Neural progenitor cell (in vitro differentiated cells): Measurements from ENCODE around the gene PAPLN. TPM values are rescaled to one million over a fixed set of nuclear protein-coding genes. Genes with fewer than 3 reads are reported as not detected.

Experiments used
- DNase-seq: peaks from one replicate; pipeline ENCODE4 v3.0.0-alpha.2; 2016; ENCODE audit warnings: low spot score
- H2AFZ ChIP-seq: fragments of 200-600 bp; sonication (generic); replicated peaks from 2 replicates; pipeline ENCODE4 v1.6.1; 2016; ENCODE audit warnings: antibody characterized with exemption
- H3F3A ChIP-seq: fragments of 200-600 bp; sonication (generic); 2 replicates; pipeline ENCODE4 v1.6.1; 2016; ENCODE audit warnings: antibody characterized with exemption, low read depth
- H3K27ac ChIP-seq: fragments of 200-600 bp; sonication (generic); 2 replicates; pipeline ENCODE4 v1.5.1; 2016; ENCODE audit warnings: mild to moderate bottlenecking
- H3K27me3 ChIP-seq: fragments of 200-600 bp; sonication (generic); 2 replicates; pipeline ENCODE4 v1.6.1; 2016; ENCODE audit warnings: mild to moderate bottlenecking, moderate library complexity
- H3K36me3 ChIP-seq: fragments of 200-600 bp; sonication (generic); 2 replicates; pipeline ENCODE4 v1.5.1; 2016
- H3K4me1 ChIP-seq: fragments of 200-600 bp; sonication (generic); 2 replicates; pipeline ENCODE4 v1.6.1; 2016; ENCODE audit warnings: mixed run types
- H3K4me2 ChIP-seq: fragments of 200-600 bp; sonication (generic); 2 replicates; pipeline ENCODE4 v1.6.1; 2016
- H3K4me3 ChIP-seq: fragments of 200-600 bp; sonication (generic); 2 replicates; pipeline ENCODE4 v1.5.1; 2016
- H3K79me2 ChIP-seq: fragments of 200-600 bp; sonication (generic); 2 replicates; pipeline ENCODE4 v1.6.1; 2016; ENCODE audit warnings: low read depth
- H3K9ac ChIP-seq: fragments of 200-600 bp; sonication (generic); 2 replicates; pipeline ENCODE4 v1.6.1; 2016
- H3K9me3 ChIP-seq: fragments of 200-600 bp; sonication (generic); 2 replicates; pipeline ENCODE4 v1.5.1; 2016; ENCODE audit warnings: low read depth
- H4K20me1 ChIP-seq: fragments of 200-600 bp; sonication (generic); 2 replicates; pipeline ENCODE4 v1.6.1; 2016; ENCODE audit warnings: low read depth
- H3K27ac Mint-ChIP-seq: 3 replicates; pipeline ENCODE4 v1.8.0; 2021; ENCODE audit warnings: mixed read lengths
- H3K27me3 Mint-ChIP-seq: 2 replicates; pipeline ENCODE4 v1.8.0; 2022; ENCODE audit warnings: low read depth, mild to moderate bottlenecking, inconsistent platforms, moderate library complexity, mixed read lengths; ENCODE audit not compliant: insufficient read depth
- H3K36me3 Mint-ChIP-seq: 3 replicates; pipeline ENCODE4 v1.8.0; 2021; ENCODE audit warnings: mixed read lengths
- H3K4me1 Mint-ChIP-seq: 3 replicates; pipeline ENCODE4 v1.8.0; 2021; ENCODE audit warnings: mixed read lengths
- H3K4me3 Mint-ChIP-seq: 3 replicates; pipeline ENCODE4 v1.8.0; 2021; ENCODE audit warnings: mild to moderate bottlenecking, moderate library complexity, mixed read lengths
- H3K9me3 Mint-ChIP-seq: 3 replicates; pipeline ENCODE4 v1.8.0; 2020; ENCODE audit warnings: mixed read lengths
- CTCF ChIP-seq: fragments of 200-600 bp; sonication (generic); IDR thresholded peaks from 2 replicates; pipeline ENCODE4 v1.5.1; 2017; ENCODE audit warnings: antibody characterized with exemption, mild to moderate bottlenecking
- EZH2 ChIP-seq: fragments of 200-600 bp; sonication (generic); IDR thresholded peaks from 2 replicates; pipeline ENCODE4 v1.6.1; 2017; ENCODE audit warnings: antibody characterized with exemption, mild to moderate bottlenecking, moderate library complexity
- EZH2phosphoT487 ChIP-seq: fragments of 200-600 bp; sonication (generic); IDR thresholded peaks from 2 replicates; pipeline ENCODE4 v1.6.1; 2017; ENCODE audit warnings: antibody characterized with exemption
- total RNA-seq: library from RNA; depleted of rRNA; stranded (reverse); fragments of >200 nt; gene quantifications from 2 replicates; pipeline ENCODE4 v1.2.3, GENCODE V29; 2015; ENCODE audit warnings: low replicate concordance

The PAPLN gene
- total RNA-seq, 1 donor from 2014 or later = 17.3 TPM

DNA sequence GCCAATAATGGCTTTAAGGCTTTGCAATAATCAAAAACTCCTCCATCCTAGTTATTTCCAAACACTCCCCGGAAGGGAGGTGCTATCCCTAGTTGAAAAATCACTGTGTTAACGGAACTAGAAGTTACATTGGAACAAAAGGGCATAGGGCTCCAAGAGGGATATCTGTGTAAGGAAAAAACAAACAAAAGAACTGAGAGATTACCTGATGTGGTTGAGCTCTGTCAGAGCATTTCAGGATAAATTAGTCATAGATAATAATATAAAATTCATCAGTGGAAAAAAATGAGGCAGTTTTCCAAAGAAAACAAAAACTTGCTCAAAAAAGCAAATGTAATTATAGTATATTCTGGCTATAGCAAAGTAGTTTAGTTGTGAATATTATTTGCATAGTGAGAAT is 27.4 kb upstream of the PAPLN start:
- Histone ChIP-seq H2AFZ (no peak overlapping the region), H3K27ac (no peak overlapping the region), H3K9ac (no peak overlapping the region), H3K4me3 (no peak overlapping the region), H3K27me3 (no peaks in the 10 kb centered on the region), H3K4me1 (no peaks in the 10 kb centered on the region), H3K9me3 (no peaks in the 10 kb centered on the region), H3K4me2 (no peak overlapping the region), H3K36me3 (peaks cover 14% of the 10 kb centered on the region), H3K79me2 (no peaks in the 10 kb centered on the region), H3F3A (no peaks in the 10 kb centered on the region), H4K20me1 (no peaks in the 10 kb centered on the region)
- Mint-ChIP-seq H3K27me3 (no peaks in the 10 kb centered on the region), H3K27ac (no peak overlapping the region), H3K4me3 (no peak overlapping the region), H3K4me1 (no peaks in the 10 kb centered on the region), H3K9me3 (no peaks in the 10 kb centered on the region), H3K36me3 (peaks cover 45% of the 10 kb centered on the region)
- TF ChIP-seq CTCF (no peak), EZH2phosphoT487 (no peak), EZH2 (no peak)
- DNase-seq = no peak

GRCh38 chr14:73211251-73212040 is 25.9 kb upstream of the PAPLN start:
- Histone ChIP-seq H3K4me3 (no peak overlapping the region), H3K79me2 (no peaks in the 10 kb centered on the region), H3K9ac (no peak overlapping the region), H3K4me2 (no peak overlapping the region), H3K4me1 (no peaks in the 10 kb centered on the region), H3F3A (no peaks in the 10 kb centered on the region), H3K27ac (peak overlapping the region; percentile 16), H3K27me3 (no peaks in the 10 kb centered on the region), H3K9me3 (no peaks in the 10 kb centered on the region), H4K20me1 (no peaks in the 10 kb centered on the region), H2AFZ (no peak overlapping the region), H3K36me3 (peaks cover 11% of the 10 kb centered on the region)
- Mint-ChIP-seq H3K27ac (no peak overlapping the region), H3K27me3 (no peaks in the 10 kb centered on the region), H3K36me3 (peaks cover 41% of the 10 kb centered on the region), H3K9me3 (no peaks in the 10 kb centered on the region), H3K4me3 (no peak overlapping the region), H3K4me1 (no peaks in the 10 kb centered on the region)
- TF ChIP-seq EZH2 (no peak), EZH2phosphoT487 (no peak), CTCF (no peak)
- DNase-seq = no peak

DNA sequence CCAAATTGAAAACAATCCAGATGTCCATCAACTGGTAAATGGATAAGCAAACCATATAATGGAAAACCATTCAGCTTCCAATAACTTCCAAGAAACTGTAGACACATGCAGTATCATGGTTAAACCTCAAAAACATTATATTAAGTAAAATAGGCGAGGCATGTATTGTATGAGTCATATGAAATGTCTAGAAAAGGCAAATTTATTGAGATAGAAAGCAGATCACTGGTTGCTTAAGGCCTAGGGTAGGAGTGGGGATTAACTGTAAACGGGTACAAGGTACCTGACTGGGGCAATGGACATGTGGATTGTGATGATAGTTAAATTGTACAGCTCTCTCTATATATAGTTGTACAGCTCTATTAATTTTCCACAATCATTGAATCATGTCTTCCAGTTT is 21.3 kb upstream of the PAPLN start:
- Histone ChIP-seq H2AFZ (no peak overlapping the region), H4K20me1 (no peaks in the 10 kb centered on the region), H3K27ac (no peak overlapping the region), H3K4me3 (no peak overlapping the region), H3K27me3 (no peaks in the 10 kb centered on the region), H3F3A (peaks cover 4% of the 10 kb centered on the region), H3K79me2 (no peaks in the 10 kb centered on the region), H3K36me3 (peaks cover 11% of the 10 kb centered on the region), H3K4me1 (no peaks in the 10 kb centered on the region), H3K4me2 (no peak overlapping the region), H3K9ac (no peak overlapping the region), H3K9me3 (no peaks in the 10 kb centered on the region)
- Mint-ChIP-seq H3K27me3 (no peaks in the 10 kb centered on the region), H3K27ac (no peak overlapping the region), H3K36me3 (peaks cover 47% of the 10 kb centered on the region), H3K9me3 (no peaks in the 10 kb centered on the region), H3K4me3 (no peak overlapping the region), H3K4me1 (peaks cover 2% of the 10 kb centered on the region)
- DNase-seq = no peak
- TF ChIP-seq EZH2phosphoT487 (no peak), CTCF (no peak), EZH2 (no peak)
